Iris pigment epithelial cell (primary cell): ENCODE measurements around the gene RAPGEF5.

Experiments
- DNase-seq: peaks from one replicate; pipeline ENCODE4 v3.0.0-alpha.2; 2011; ENCODE audit warnings: low read depth

The RAPGEF5 gene

DNA sequence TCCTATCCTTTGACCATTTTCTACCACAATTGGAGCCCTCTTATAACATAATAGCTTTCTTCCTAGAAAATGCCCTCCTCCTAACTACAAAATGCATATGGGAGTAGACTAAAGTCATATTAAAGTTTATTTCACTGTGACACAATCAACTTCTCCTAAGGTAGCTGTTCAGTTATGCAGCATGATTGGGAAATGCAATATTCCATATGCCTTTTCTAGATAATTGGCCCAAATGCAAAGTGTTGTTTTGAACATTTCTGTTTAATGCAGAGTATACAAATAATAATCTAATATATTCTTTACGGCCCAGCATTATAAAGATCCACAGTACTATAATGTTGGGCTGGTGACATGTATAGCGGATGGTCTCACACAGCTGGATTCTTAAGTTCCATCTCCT, 205.1 kb downstream of the RAPGEF5 start:
- DNase-seq = no peak

DNA sequence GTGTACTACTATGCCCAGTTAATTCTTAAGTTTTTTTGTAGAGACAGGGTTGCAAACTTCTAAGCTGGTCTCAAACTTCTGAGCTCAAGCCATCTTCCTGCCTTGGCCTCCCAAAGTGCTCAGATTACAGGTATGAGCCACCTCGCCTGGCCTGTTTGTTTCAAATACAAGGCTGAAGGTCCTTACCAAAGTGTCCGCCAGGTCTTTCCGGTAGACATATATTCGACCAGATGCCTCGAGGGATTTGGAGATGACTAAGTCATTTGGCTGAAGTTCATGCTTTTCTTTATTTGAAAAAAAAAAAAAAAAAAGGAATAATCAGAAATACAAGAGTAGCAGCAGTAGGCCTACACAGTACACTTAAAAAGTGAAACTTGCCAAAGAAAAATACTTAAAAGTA, 206.7 kb downstream of the RAPGEF5 start:
- peak; percentile 30 for DNase-seq

DNA sequence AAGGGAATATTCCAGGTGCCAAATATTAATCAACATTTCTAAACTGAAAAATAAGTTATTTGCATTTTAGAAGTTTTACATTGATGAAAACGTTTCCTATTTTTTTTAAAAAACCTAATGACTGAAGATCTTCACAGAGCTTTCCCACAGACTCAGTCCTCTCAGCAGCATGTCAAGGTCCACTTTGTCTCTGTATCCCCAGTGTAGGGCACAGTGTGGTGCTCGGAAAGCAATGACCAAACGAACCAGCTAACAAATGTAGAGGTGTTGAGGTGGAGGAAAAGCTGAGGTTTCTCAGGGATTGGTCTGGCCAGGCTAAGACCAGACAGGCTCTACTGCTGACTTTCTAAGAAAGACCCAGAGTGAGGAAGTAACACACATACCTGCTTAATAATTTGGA, 209.1 kb downstream of the RAPGEF5 start:
- DNase-seq = no peak

DNA sequence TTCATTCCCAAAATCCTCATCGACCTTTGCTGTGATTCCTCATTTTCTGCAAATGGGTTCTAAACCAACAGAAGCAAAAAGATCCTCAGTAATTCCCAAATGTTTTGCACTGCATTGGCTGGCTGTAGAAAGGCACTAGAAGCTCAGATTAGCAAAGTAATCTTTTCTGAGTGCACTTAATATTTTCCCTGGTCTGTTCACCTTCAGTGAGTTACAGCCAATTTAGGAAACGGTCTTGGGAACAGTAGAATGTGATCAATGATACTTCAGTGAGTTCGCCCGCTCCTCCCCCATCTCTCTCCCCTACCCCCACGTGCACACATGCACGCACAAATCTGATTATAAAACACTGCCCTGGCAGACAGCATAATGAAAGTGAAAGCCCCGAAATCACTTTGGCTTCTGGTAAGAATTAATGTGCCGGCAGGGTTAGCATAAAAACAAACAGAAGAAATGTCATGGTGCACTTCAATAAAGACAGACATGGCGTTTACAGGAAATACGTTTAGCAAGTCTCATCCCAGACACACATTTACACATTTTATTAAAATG, 209.9 kb downstream of the RAPGEF5 start:
- DNase-seq = peak; percentile 33

DNA sequence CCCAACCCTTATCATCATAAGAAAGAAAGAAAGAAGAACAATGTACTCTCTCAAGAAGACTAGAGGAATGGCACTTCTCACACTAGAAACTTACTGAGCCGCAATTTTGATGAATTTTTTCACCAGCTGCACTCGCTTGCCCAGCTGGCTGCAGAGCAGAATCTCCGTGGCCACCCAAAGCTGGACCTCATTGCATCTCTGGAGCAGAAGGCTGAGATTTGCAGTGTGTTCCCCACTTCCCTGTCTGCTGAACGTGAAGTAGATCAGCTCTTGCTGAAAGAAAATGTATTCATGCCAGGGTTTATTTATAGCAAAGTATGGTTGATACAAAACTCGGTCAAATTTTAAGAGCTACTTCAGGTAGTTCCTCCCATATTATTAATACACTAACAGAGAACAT, 212.0 kb downstream of the RAPGEF5 start:
- DNase-seq = no peak

DNA sequence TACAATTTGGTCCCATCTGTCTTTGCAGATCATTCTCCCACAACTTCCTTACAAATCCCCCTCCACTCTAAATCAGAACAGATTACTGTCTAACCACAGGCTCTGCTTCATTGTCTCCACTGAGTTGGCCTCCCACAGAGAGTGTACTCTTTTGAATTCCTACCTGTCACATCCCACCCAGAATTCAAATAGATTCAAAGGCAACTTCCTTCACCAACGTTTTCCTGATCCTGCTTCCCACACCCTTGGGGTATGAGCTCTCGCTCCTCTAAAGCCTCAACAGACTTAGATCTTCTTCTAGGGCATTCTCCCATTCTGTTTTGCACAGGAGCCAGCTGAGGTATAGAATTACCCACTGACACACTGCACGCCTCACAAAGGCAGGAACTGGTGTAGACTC, 213.5 kb downstream of the RAPGEF5 start:
- no peak for DNase-seq

DNA sequence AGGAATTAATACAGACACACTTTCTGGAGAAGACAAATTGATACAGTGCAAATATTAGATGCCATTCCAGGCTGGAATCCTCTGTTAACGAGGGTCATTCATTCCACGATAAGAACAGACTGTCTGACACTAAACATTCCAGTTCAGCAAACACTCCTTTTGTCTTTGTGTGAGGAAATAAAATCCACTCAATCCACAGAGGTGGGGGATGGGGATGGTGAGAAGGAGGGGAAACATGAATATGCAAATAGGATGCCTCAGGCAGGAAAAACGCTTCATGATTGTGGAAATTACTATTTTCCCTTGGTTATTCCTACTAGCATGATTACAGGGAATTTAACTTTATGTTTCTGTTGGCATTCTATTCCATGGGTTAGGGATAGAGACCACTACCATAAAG, 214.4 kb downstream of the RAPGEF5 start:
- DNase-seq = no peak

DNA sequence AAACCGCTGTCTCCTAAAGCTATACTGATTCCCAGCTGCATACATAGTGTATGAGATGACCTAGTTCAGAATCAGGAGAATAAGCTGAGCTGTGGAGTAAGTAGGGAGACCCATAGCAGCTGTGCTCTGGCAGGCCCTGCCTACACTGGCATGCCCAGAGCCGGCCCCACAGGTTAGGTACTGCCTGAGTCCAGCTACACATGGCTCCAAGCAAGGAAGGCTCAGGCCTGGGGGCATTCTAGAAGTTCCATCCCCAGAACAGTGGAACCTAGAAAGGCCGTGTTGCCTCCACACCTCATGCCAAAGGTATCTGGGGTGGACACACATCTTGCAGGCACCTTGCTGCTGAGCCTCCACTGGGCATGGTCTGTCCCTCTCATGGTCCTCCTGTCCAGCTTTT, 215.6 kb downstream of the RAPGEF5 start:
- DNase-seq = no peak

DNA sequence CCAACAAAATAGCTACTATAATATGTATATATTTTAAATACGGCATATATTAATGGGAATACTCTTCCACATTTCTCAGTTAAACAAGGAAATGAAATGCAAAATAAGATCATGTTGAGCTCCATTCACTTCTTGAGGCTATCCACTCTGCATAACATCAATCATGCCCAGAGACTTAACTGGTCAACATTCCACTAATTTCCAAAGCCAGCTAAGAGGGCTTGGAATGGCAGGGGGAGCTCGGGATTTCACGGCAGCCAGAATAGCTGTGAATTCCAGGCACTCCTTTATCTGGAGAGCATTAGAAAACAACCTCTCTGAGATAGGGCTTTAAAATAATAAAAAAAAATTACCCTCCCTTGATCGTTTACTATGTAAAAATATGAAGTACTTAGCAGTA, 216.4 kb downstream of the RAPGEF5 start:
- DNase-seq = no peak

DNA sequence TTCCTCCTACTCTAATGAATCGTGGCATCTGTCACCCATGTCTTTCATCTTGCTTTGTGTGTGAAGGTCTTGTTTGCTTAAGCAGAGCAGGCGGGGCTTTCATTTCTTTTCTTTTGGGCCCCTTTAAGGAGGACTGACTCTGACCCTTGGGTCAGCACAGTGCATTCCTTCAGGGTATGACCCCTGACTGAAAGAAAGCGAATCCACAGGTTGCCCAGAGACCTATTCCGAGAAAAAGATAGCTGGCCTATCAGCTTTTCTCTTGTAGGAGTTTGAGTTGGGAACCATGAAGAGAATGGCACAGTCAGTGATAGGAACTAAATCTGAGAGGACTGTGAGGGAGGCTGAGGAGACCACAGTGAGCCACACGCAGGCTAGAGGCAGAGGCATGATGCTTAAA, 218.1 kb downstream of the RAPGEF5 start:
- DNase-seq = no peak

DNA sequence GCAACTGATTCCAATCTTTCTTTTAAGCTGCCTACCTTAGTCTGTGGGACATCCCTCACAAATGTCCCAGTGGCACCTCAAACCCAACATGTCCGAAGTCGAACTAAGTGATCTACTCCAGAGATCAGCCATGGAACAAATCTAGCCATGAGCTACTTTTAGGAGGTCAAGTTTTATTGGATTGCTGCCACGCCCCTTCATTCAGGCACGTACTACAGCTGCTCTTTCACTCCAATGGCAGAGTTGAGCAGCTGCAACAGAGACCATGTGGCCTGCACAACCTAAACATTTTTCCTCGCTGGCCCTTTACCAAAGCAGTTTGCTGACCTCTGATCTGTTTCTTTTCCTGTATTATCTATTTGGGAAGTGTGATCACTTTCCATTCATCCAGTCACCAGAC, 218.8 kb downstream of the RAPGEF5 start:
- no peak for DNase-seq

DNA sequence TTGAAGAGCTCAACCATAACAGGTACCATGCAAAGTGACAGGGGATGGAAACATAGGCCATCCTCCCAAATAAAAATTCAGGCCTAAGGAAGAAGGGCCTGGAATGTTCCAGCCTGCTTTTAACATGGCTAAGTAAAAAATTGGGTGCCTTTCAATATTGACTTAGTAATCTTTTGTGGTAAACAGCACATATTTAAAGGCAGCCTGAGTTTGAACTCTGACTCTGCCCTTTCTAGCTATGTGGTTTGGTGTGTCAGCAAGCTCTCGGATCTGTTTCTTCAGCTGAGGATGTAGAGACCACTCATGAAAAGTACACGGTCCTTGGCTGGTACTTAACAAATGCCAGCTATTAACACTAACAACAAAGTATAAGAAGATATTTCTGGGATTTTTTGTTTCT, 219.5 kb downstream of the RAPGEF5 start:
- peak; percentile 27 for DNase-seq

DNA sequence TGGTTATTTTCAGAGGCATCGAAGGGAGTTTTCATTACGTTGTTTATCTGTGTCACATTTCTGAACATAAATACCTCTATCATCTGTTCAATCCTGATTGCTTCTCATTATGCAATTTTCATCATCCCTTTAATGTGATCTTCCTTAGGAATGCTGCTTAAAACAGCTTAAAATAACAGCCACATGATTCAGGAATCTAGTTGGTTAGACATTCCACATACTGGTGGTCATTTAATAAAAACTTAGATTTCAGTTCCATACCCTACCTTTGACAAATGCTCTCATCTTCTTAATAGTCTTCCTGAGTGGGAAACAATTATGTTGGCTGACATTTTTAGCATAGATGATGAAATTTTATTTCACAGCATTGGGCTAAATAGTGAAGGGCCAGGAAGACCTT, 219.9 kb downstream of the RAPGEF5 start:
- peak; percentile 29 for DNase-seq

DNA sequence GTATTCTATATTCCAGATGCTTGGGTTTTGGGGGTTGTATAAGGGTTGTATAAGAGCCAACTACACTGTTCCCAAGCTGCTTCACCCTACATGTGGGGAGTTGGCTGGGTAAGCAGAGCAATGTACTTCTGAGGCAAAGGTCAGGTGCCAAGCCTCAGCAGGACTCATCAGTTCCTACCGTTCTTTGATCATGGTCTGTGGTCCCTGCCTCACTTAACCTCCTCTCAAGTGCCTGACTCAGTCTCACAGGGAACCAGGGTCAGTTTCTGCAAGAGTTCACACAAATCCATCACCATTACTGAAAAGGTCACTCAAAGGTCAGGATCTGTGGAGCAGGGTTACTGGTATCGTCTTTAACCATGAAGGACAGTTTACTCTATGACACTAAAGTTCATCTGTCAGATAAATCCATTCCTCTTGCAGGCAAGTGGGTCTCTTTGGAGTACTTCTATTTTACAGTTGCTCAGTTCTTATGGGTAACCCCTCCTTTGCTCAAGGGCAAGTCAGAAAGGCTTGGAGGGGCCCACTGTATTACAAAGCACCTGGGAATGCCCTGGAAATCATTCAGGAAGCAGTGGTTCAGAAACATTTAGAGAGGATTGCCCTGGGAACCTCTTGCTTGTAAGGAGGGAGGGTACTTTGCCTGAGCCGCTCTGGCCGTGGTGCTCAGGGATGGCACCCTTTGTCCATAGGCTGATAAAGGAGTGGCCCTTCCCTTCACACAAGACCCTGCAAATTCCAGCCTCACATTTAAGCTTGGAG, 227.0 kb downstream of the RAPGEF5 start:
- DNase-seq = no peak

DNA sequence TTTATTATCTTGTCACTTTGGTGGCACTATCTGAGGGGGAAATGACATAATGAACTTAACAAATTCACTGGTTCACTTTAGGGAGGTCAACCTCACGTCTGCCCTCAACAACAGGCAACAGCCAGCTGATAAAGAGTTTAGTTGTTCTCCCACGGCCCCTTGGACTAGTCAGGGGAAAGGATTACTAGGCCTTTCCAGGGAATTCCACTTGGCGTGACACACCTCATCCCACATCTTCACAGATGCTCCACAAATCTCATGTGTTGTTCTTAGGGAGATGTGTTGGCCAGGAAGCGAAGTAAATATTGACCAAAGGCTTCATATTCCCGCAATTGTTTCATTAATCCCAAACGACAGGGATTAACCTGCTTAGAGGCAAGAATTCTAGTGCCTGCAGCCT, 227.8 kb downstream of the RAPGEF5 start:
- no peak for DNase-seq

DNA sequence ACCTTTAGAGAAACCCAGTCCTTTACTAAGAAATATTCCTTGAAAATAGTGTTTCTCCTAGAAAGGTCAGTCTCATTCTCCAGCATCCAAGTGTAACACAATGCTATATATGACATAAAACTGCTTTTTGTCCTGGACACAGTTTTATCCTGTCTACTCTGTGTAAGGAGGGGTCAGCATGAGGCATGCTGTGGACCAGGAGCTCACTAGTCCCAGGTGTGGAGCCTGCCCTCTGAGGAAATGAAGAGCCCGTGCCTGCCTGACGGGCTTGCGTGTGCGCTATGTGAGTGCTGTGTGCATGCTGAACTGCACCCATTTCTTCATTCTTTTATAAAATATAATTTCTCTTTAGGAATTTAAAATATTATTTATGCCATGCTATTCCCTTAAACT, 228.4 kb downstream of the RAPGEF5 start:
- DNase-seq = no peak

DNA sequence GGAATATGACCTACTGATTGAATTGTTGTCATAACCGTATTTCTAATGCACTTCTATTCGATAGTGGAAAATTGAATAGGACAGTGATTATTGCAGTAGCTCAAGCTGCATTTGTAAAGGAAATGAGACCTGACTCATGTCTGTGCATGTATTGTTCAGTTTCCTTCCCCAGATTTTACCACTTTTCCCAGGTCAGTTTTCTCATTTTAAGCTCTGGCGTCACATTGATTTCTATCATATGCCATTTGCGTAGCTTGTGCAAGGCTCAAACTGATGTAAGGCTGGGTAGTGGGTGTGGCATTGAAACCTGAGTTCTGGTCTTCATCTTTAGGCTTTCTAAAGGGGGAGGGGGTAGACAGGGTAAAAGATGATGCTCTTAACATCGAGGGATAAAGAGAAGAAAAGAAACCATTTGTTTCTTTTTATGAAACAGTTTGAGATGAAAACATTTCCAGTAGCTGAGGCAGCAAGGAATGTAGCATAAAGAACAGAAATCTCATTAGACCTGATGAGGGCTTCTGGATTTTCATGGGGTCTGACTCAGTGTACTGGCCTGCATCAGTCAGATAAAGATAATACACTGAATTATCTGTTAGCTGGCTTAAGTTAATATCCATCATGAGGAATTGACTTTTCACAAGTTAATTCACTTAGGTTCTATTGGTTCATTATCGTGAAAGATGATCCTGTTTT, 229.0 kb downstream of the RAPGEF5 start:
- DNase-seq = no peak

DNA sequence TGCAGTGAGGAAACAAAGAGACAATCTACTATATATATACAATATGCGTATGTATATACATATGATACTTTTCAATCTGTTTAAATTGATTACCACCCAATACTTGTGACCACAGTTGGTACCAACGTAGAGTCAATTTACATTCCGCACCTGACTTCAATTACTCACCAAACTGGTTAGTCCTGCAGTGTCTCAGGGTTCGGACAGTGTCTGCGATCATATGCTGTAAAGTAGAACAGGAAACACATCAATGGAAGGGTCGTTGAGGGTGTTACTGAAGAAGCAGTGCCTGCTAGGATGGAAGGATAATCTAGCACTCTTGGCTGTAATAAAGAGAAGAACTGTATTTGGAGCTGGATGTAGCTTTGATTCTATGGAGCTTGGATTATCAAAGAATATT, 231.5 kb downstream of the RAPGEF5 start:
- no peak for DNase-seq

DNA sequence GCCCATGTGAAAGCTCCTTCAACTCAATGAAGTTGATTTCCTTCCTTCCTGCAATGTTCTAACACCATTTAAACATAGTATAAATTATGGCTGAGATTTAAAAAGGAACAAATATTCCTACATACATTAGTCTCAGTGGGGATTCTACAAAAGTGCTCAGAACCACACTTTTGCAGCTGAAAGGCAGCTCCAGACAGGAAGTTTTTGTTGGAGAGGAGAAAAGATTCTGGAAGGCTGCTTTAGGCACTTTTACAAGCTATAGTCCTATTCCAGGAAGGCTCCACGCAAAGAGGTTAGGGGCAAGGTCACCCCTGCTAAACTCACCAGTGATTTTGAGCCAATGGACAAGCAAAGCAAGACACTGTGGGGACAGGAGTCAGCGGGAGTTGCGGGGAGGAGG, 232.0 kb downstream of the RAPGEF5 start:
- DNase-seq = no peak

DNA sequence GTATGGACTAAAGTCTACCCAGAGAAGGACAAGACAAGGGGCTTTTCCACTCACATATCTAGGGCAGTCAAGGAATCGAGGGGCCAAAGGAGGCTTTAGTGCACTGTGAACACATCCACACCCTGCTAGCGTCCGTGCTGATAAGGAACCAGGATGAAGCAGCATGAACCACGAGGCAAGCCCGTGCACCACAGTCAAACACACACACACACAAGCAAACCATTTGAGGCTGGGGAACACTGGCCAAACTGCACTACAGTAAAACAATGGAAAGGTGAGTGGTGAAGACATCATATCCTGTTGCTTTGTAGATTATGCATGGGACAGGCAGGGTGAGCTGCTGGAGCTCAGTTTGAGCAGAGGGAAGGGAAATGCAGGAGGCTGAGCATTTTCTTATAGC, 233.8 kb downstream of the RAPGEF5 start:
- no peak for DNase-seq

DNA sequence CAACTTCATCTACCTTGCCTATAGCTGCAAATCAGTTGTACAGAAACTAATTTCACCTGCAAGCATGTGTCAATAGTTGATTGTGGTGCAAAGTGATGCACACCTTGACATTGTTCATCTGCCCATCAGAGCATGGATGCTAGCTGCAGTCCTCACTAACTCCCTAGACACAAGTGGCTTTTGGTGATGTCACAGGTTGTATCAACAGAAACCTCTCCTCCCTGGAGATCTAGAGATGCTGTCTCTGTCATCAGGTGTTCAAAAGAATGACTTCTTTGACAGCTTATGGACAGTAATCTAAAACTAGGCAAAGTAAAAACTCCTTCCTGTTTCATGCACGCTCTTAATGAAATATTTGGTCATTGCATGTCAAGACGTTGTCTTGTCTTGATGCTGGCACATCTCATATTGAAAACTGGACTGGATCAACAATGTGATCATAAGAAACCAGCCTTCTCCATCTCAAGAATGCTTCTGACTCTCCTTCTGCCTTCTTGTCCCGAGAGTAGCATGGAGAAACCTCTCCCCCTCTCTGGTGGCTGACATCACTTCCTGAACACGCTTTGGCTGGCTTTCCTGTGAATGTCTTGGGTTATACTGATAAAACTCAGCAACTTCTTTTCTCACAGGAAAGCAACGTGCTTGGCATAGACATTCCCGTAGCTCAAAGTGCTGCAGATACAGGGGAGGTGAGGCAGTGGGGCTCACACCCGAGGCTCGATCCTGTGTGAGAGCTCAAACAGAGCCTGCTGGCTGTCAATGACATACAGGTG, 235.1 kb downstream of the RAPGEF5 start:
- DNase-seq = peak; percentile 8

DNA sequence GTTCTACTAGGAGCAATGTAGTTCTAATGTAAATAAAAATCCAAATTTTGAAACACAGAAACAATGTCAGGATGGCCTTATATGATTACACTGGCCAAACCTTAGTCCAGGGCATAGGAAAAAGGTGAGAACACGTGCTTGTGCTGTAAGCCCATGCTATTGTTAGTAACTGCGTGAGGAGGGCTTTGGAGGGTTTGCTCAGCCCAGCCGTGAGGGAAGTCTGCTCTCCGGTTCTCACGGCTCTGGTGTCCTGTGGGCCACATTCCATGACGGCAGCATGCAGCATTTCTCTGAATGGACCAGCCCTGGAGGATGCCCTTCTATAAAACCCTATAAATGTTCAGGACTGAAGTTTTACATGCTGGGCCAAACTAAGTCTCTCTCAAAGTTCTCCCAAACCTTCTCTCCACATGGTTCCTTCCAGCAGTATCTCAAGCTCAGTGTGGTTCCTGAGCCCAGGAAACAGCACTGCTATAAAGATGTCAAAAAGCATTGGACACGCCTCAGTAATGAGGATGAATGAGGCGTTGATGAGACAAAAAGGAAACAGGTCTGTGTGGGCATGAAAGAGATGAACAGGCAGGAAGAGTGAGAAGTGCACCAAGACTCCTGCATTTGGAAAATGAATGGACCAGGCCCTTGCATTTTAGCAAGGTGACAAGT, 236.4 kb downstream of the RAPGEF5 start:
- no peak for DNase-seq
